SU-DHL-6 (cell line): ENCODE measurements around the gene AGAP1.

ENCODE experiments used
- H2AFZ ChIP-seq: fragments of 200-600 bp; sonication (generic); 2 replicates; pipeline ENCODE4 v1.6.1; 2014; ENCODE audit warnings: low read depth, mild to moderate bottlenecking, moderate library complexity, mixed read lengths, antibody characterized with exemption, low read length; ENCODE audit not compliant: severe bottlenecking
- H3F3A ChIP-seq: fragments of 200-600 bp; shearing (Covaris generic); 2 replicates; pipeline ENCODE4 v1.6.0; 2016; ENCODE audit warnings: antibody characterized with exemption, mild to moderate bottlenecking; ENCODE audit not compliant: insufficient read depth
- H3K27ac ChIP-seq: fragments of 200-600 bp; sonication (generic); 2 replicates; pipeline ENCODE4 v1.5.1; 2016; ENCODE audit warnings: low read depth, mild to moderate bottlenecking, low read length, moderate library complexity, mixed read lengths
- H3K27me3 ChIP-seq: fragments of 200-600 bp; sonication (generic), shearing (Covaris generic); 2 replicates; pipeline ENCODE4 v1.6.0; 2014; ENCODE audit warnings: mild to moderate bottlenecking, low read length
- H3K36me3 ChIP-seq: fragments of 200-600 bp; sonication (generic); 2 replicates; pipeline ENCODE4 v1.6.1; 2014; ENCODE audit warnings: mild to moderate bottlenecking, low read length, mixed read lengths
- H3K4me2 ChIP-seq: fragments of 300-600, 200-600 bp; shearing (Covaris generic), sonication (generic); 2 replicates; pipeline ENCODE4 v1.6.0; 2014; ENCODE audit warnings: low read length, low read depth, mild to moderate bottlenecking; ENCODE audit not compliant: poor library complexity, severe bottlenecking
- H3K4me3 ChIP-seq: fragments of 200-600 bp; sonication (generic); 2 replicates; pipeline ENCODE4 v1.5.1; 2014; ENCODE audit warnings: antibody characterized with exemption, low read length, mild to moderate bottlenecking, mixed read lengths; ENCODE audit not compliant: insufficient read depth, poor library complexity, severe bottlenecking
- H3K79me2 ChIP-seq: fragments of 200-600 bp; sonication (generic); 2 replicates; pipeline ENCODE4 v1.6.1; 2014; ENCODE audit warnings: mild to moderate bottlenecking, low read length, moderate library complexity; ENCODE audit not compliant: insufficient read depth
- H3K9ac ChIP-seq: fragments of 200-600 bp; sonication (generic); 2 replicates; pipeline ENCODE4 v1.7.0; 2014; ENCODE audit warnings: mild to moderate bottlenecking, low read length
- H3K9me2 ChIP-seq: fragments of 200-600 bp; sonication (generic); replicated peaks from 2 replicates; pipeline ENCODE4 v1.6.1; 2014; ENCODE audit warnings: low read length; ENCODE audit not compliant: insufficient read depth
- H3K9me3 ChIP-seq: fragments of 200-600 bp; sonication (generic); 2 replicates; pipeline ENCODE4 v1.6.1; 2014; ENCODE audit warnings: low read length, mixed read lengths; ENCODE audit not compliant: insufficient read depth
- H4K20me1 ChIP-seq: fragments of 200-600 bp; sonication (generic); 2 replicates; pipeline ENCODE4 v1.6.1; 2014; ENCODE audit warnings: low read depth, mild to moderate bottlenecking, antibody characterized with exemption, low read length, moderate library complexity, mixed read lengths
- CTCF ChIP-seq: fragments of 200-600 bp; sonication (generic); IDR thresholded peaks from one replicate; pipeline ENCODE4 v1.5.1; 2017; ENCODE audit warnings: antibody characterized with exemption, mild to moderate bottlenecking, low read length, moderate library complexity; ENCODE audit not compliant: insufficient read depth, poor library complexity, severe bottlenecking
- EZH2phosphoT487 ChIP-seq: fragments of 200-600 bp; sonication (generic), shearing (Covaris generic); conservative IDR thresholded peaks from 2 replicates; pipeline ENCODE4 v1.6.1; 2018; ENCODE audit warnings: mild to moderate bottlenecking, antibody characterized with exemption, low read length, moderate library complexity, mixed read lengths

Gene AGAP1

GRCh38 chr2:235555371-235555770 is 61.5 kb downstream of the AGAP1 start:
- Histone ChIP-seq H3K9ac (no peak overlapping the region), H3K4me3 (no peak overlapping the region), H3K27me3 (no peaks in the 10 kb centered on the region), H3K4me2 (no peak overlapping the region), H3K9me3 (no peaks in the 10 kb centered on the region), H2AFZ (no peak overlapping the region), H3K36me3 (no peaks in the 10 kb centered on the region), H3K27ac (no peak overlapping the region), H4K20me1 (no peaks in the 10 kb centered on the region), H3F3A (no peaks in the 10 kb centered on the region), H3K9me2 (no peaks in the 10 kb centered on the region), H3K79me2 (no peaks in the 10 kb centered on the region)
- no peak for TF ChIP-seq CTCF
- no peak for TF ChIP-seq EZH2phosphoT487

GRCh38 chr2:235556086-235556485 is 62.2 kb downstream of the AGAP1 start:
- Histone ChIP-seq H4K20me1 (no peaks in the 10 kb centered on the region), H3K9ac (no peak overlapping the region), H3K9me3 (no peaks in the 10 kb centered on the region), H3K4me3 (no peak overlapping the region), H3K79me2 (no peaks in the 10 kb centered on the region), H3K9me2 (no peaks in the 10 kb centered on the region), H3K36me3 (no peaks in the 10 kb centered on the region), H3F3A (no peaks in the 10 kb centered on the region), H3K27me3 (no peaks in the 10 kb centered on the region), H2AFZ (no peak overlapping the region), H3K27ac (no peak overlapping the region), H3K4me2 (no peak overlapping the region)
- no peak for TF ChIP-seq EZH2phosphoT487

GRCh38 chr2:235556901-235557300 is 63.1 kb downstream of the AGAP1 start:
- no peak for TF ChIP-seq CTCF
- TF ChIP-seq EZH2phosphoT487 = no peak
- Histone ChIP-seq H3K9ac (no peak overlapping the region), H3F3A (no peaks in the 10 kb centered on the region), H2AFZ (no peak overlapping the region), H3K27me3 (no peaks in the 10 kb centered on the region), H3K36me3 (no peaks in the 10 kb centered on the region), H3K9me3 (no peaks in the 10 kb centered on the region), H3K4me2 (no peak overlapping the region), H3K27ac (no peak overlapping the region), H4K20me1 (no peaks in the 10 kb centered on the region), H3K9me2 (no peaks in the 10 kb centered on the region), H3K79me2 (no peaks in the 10 kb centered on the region), H3K4me3 (no peak overlapping the region)

GRCh38 chr2:235557903-235558302 is 64.1 kb downstream of the AGAP1 start:
- no peaks in the 10 kb centered on the region for H4K20me1 ChIP-seq
- H3K9me3 ChIP-seq = no peaks in the 10 kb centered on the region
- no peak overlapping the region for H3K4me3 ChIP-seq
- no peaks in the 10 kb centered on the region for H3K9me2 ChIP-seq
- TF ChIP-seq CTCF (no peak), EZH2phosphoT487 (no peak)
- no peak overlapping the region for H3K27ac ChIP-seq
- no peak overlapping the region for H3K4me2 ChIP-seq
- H2AFZ ChIP-seq = no peak overlapping the region
- H3K36me3 ChIP-seq = no peaks in the 10 kb centered on the region
- H3K9ac ChIP-seq = no peak overlapping the region
- H3F3A ChIP-seq = no peaks in the 10 kb centered on the region
- H3K27me3 ChIP-seq = no peaks in the 10 kb centered on the region
- no peaks in the 10 kb centered on the region for H3K79me2 ChIP-seq
